WTC11 (cell line): Measurements from ENCODE around the gene ENDOV. TPM values are rescaled to one million over a fixed set of nuclear protein-coding genes. Genes with fewer than 3 reads are reported as not detected.

ENCODE experiments used
- ATAC-seq: fragments of 200-7000 bp; cut with Tn5 transposase; 2 replicates; pipeline ENCODE4 v1.10.0; 2021; ENCODE audit warnings: mild to moderate bottlenecking, moderate library complexity
- CTCF ChIA-PET: fragments of 300-600 bp; sonication (Branson Sonifier 250); formaldehyde crosslinking; loops from one replicate; lab custom pipeline; 2021; ENCODE audit warnings: antibody characterized with exemption; lab: Charles Lee
- POLR2A ChIA-PET: fragments of 350-600 bp; sonication (Branson Sonifier 250); formaldehyde crosslinking; loops from one replicate; lab custom pipeline; 2021; ENCODE audit warnings: antibody characterized with exemption; lab: Charles Lee
- DNase-seq: peaks from one replicate; pipeline ENCODE4 v3.0.0; 2021; ENCODE audit warnings: low spot score
- H3K27ac Mint-ChIP-seq: 2 replicates; pipeline ENCODE4 v1.8.0; 2021; ENCODE audit warnings: mixed read lengths
- H3K27me3 Mint-ChIP-seq: 2 replicates; pipeline ENCODE4 v1.8.0; 2021; ENCODE audit warnings: low read depth, mild to moderate bottlenecking, moderate library complexity, mixed read lengths
- H3K36me3 Mint-ChIP-seq: 2 replicates; pipeline ENCODE4 v1.8.0; 2021; ENCODE audit warnings: mixed read lengths
- H3K4me1 Mint-ChIP-seq: 2 replicates; pipeline ENCODE4 v1.8.0; 2022; ENCODE audit warnings: mixed read lengths
- H3K4me3 Mint-ChIP-seq: 2 replicates; pipeline ENCODE4 v1.8.0; 2021; ENCODE audit warnings: mild to moderate bottlenecking, moderate library complexity, mixed read lengths
- H3K9me3 Mint-ChIP-seq: 2 replicates; pipeline ENCODE4 v1.8.0; 2021; ENCODE audit warnings: mixed read lengths
- ARID4B ChIP-seq: sonication (generic); formaldehyde crosslinking; IDR thresholded peaks from 2 replicates; pipeline ENCODE4 v1.8.0; 2023; ENCODE audit warnings: missing genetic modification reagents, mild to moderate bottlenecking, borderline replicate concordance
- ATF2 ChIP-seq: sonication (generic); formaldehyde crosslinking; IDR thresholded peaks from 2 replicates; pipeline ENCODE4 v1.8.1; 2022; ENCODE audit warnings: low read depth, missing genetic modification reagents, borderline replicate concordance
- ATF6 ChIP-seq: sonication (generic); formaldehyde crosslinking; IDR thresholded peaks from 2 replicates; pipeline ENCODE4 v1.8.1; 2023; ENCODE audit warnings: mild to moderate bottlenecking, missing genetic modification reagents
- CBFB ChIP-seq: sonication (generic); formaldehyde crosslinking; IDR thresholded peaks from 2 replicates; pipeline ENCODE4 v1.8.1; 2022; ENCODE audit warnings: mild to moderate bottlenecking, low read depth, missing genetic modification reagents
- ELF4 ChIP-seq: sonication (generic); formaldehyde crosslinking; IDR thresholded peaks from 2 replicates; pipeline ENCODE4 v1.8.1; 2022; ENCODE audit warnings: low read depth, mild to moderate bottlenecking, moderate library complexity, missing genetic modification reagents
- FOXP1 ChIP-seq: sonication (generic); formaldehyde crosslinking; IDR thresholded peaks from 2 replicates; pipeline ENCODE4 v1.8.0; 2022; ENCODE audit warnings: missing genetic modification reagents, mild to moderate bottlenecking, moderate library complexity, borderline replicate concordance
- JAZF1 ChIP-seq: fragments of 250-450 bp; sonication (Bioruptor Pico); IDR thresholded peaks from 2 replicates; pipeline ENCODE4 v1.9.0; 2021; ENCODE audit warnings: moderate library complexity, mild to moderate bottlenecking, inconsistent platforms
- NR2C2 ChIP-seq: sonication (generic); formaldehyde crosslinking; IDR thresholded peaks from 2 replicates; pipeline ENCODE4 v1.8.0; 2022; ENCODE audit warnings: mild to moderate bottlenecking, missing genetic modification reagents
- RELA ChIP-seq: sonication (generic); formaldehyde crosslinking; IDR thresholded peaks from 2 replicates; pipeline ENCODE4 v1.8.1; 2022; ENCODE audit warnings: missing genetic modification reagents, mild to moderate bottlenecking, borderline replicate concordance
- ZNF232 ChIP-seq: sonication (generic); formaldehyde crosslinking; IDR thresholded peaks from 2 replicates; pipeline ENCODE4 v1.8.0; 2022; ENCODE audit warnings: mild to moderate bottlenecking, missing genetic modification reagents
- ZNF512 ChIP-seq: sonication (generic); formaldehyde crosslinking; IDR thresholded peaks from 2 replicates; pipeline ENCODE4 v1.8.1; 2022; ENCODE audit warnings: missing genetic modification reagents, borderline replicate concordance
- ZNF671 ChIP-seq: fragments of 250-450 bp; sonication (Bioruptor Pico); IDR thresholded peaks from 2 replicates; pipeline ENCODE4 v1.8.0; 2021; ENCODE audit warnings: mild to moderate bottlenecking
- total RNA-seq: library from RNA; stranded (reverse); gene quantifications from 3 replicates; pipeline ENCODE4 v1.2.3, GENCODE V29; 2021
- TF ChIP-seq, protein P1 (sequence below): fragments of 250-450 bp; sonication (Bioruptor Pico); conservative IDR thresholded peaks from 2 replicates; pipeline ENCODE4 v1.9.0; 2021; ENCODE audit warnings: mild to moderate bottlenecking

The ENDOV gene
- total RNA-seq, 1 experiment from 2014 or later = 25.2 TPM

- peak overlapping the region; percentile 91 for H3K4me3 Mint-ChIP-seq
- TF ChIP-seq RELA (CRISPR knock-in tag) (no peak), ZNF671 (CRISPR knock-in tag) (no peak), ZNF232 (CRISPR knock-in tag) (no peak), JAZF1 (CRISPR knock-in tag) (no peak), ATF2 (CRISPR knock-in tag) (no peak), FOXP1 (CRISPR knock-in tag) (no peak), CBFB (CRISPR knock-in tag) (no peak), ARID4B (CRISPR knock-in tag) (no peak), NR2C2 (CRISPR knock-in tag) (no peak), ELF4 (CRISPR knock-in tag) (no peak), ZNF512 (CRISPR knock-in tag) (no peak), ATF6 (CRISPR knock-in tag) (no peak)
- TF ChIP-seq, protein P1, sequence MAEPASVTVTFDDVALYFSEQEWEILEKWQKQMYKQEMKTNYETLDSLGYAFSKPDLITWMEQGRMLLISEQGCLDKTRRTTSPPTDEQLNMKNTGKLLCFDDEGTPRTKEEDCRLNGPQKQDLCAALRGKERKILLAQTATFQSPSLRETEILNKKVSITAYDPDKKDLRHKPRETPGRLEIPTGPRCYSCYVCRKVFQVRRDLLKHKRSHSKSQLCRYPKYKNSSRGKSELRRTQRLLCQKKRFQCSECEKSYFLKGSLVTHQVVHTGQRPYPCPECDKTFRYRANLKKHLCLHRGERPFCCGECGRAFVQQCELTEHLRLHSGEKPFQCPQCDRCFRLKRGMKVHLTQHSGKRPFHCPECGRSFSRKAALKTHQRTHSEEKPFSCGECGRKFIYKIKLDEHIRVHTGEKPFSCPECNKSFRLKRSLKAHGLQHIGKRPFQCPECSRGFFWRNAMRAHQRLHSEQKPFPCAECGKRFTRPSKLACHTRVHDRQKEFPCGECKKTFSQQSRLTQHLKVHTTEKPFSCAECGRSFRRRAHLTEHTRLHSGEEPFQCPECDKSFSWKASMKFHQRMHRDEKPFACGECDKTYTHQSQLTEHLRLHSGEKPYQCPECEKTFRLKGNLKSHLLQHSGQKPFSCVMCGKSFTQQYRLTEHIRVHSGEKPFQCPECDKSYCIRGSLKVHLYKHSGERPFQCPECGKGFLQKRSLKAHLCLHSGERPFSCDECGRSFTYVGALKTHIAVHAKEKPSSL (CRISPR knock-in tag) = no peak
- peaks cover 38% of the 10 kb centered on the region for H3K27me3 Mint-ChIP-seq
- peak; percentile 74 for DNase-seq
- no peaks in the 10 kb centered on the region for H3K9me3 Mint-ChIP-seq
- ChIA-PET POLR2A (interaction anchor here (0.8 to 1.3 kb wide), 4 partner anchors 9 to 451 kb away, joined by 3 to 4 read pairs (median 3); no protein-coding TSS in a partner anchor), CTCF (interaction anchor here (0.7 to 2.5 kb wide), 11 partner anchors 10 to 444 kb away, joined by 3 to 24 read pairs (median 4); no protein-coding TSS in a partner anchor)
- peak overlapping the region; percentile 95 for H3K27ac Mint-ChIP-seq
- H3K4me1 Mint-ChIP-seq = peaks cover 15% of the 10 kb centered on the region
- ATAC-seq = peak; percentile 62
- H3K36me3 Mint-ChIP-seq = no peaks in the 10 kb centered on the region
Observed at GRCh38 chr17:80455336-80455710, 40.4 kb downstream of the ENDOV start.
